AG04449 (cell line): ENCODE data around the gene DRG2.

Experiments
- CTCF ChIA-PET: fragments of 350-600 bp; formaldehyde crosslinking; extraction: SDS; loops from one replicate; lab custom pipeline; 2021; ENCODE audit warnings: antibody characterized with exemption; lab: Yijun Ruan, JAX
- POLR2A ChIA-PET: fragments of 400-600, 350-600 bp; formaldehyde crosslinking; extraction: SDS; loops from one replicate; lab custom pipeline; 2020; ENCODE audit warnings: antibody characterized with exemption, inconsistent platforms; lab: Yijun Ruan, JAX
- DNase-seq: peaks from one replicate; pipeline ENCODE4 v3.0.0-alpha.2; 2010; ENCODE audit warnings: low read depth, low spot score
- H3K4me3 ChIP-seq: 2 replicates; pipeline ENCODE4 v1.5.1; 2011; ENCODE audit warnings: low read depth, mild to moderate bottlenecking, control low read depth, low read length
- TF ChIP-seq, protein P1 (sequence below): IDR thresholded peaks from one replicate; pipeline ENCODE4 v1.5.1; 2011; ENCODE audit warnings: mild to moderate bottlenecking, moderate library complexity, low read length, control low read depth, inconsistent platforms; ENCODE audit not compliant: insufficient read depth; ENCODE audit errors: missing control alignments

Gene DRG2

DNA sequence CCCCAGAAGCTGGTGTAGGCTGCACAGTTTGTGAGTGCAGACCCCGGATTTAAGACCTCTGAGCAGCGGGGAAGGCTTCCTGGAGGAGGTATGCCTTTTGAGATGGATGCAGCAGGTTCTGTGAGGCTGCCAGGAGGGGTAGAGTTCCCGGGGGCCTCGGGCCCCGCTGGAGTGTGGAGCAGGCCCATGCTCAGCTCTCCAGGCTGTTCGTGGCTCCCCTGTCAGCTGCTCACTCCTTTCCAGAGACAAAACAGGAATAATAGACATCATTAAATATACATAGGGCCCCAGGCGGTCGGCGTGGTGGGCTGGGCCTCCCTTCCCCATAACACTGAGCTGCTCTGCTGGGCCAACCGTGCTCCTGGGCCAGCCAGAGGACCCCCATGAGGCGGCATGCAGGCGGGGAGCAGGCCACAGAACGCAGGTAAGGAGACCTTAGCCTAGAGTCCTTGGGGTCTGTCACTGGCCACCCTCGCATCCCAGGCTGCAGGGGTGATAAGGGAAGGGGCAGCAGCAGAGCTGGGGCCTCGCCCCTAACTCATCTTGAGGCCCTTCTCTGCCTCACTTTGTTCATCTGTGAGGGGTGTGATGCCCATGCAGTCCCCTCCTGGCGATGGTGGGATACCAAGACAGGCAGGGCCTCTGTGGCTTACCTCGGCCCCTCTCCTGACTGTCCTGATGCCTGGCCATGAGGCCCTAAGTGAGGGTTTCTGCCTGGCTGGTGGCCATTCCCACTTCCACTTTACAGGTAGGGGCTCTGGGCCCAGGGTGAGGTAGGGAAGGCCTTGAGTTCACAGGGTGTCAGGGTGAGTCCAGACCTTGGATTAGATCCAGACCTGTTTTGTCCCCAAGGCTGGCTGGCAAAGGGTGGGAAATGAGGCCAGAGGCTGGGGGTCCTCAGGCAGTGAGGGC is 20.9 kb downstream of the DRG2 start, which contains the start of gene MYO15A:
MYO15A (plus strand) TSS at position 356 of the 912 bp plus-strand sequence. CDS start 10,045 bp downstream, outside the sequence.
- POLR2A ChIA-PET, result no interaction called here
- DNase-seq, result no peak
- CTCF ChIA-PET, result interaction anchor here (1.7 kb wide), 1 partner anchor 34 kb away, joined by 9 read pairs; no protein-coding TSS in a partner anchor
- no peak within 1 kb of the TSS for H3K4me3 ChIP-seq
- TF ChIP-seq, protein P1, sequence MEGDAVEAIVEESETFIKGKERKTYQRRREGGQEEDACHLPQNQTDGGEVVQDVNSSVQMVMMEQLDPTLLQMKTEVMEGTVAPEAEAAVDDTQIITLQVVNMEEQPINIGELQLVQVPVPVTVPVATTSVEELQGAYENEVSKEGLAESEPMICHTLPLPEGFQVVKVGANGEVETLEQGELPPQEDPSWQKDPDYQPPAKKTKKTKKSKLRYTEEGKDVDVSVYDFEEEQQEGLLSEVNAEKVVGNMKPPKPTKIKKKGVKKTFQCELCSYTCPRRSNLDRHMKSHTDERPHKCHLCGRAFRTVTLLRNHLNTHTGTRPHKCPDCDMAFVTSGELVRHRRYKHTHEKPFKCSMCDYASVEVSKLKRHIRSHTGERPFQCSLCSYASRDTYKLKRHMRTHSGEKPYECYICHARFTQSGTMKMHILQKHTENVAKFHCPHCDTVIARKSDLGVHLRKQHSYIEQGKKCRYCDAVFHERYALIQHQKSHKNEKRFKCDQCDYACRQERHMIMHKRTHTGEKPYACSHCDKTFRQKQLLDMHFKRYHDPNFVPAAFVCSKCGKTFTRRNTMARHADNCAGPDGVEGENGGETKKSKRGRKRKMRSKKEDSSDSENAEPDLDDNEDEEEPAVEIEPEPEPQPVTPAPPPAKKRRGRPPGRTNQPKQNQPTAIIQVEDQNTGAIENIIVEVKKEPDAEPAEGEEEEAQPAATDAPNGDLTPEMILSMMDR, result no peak

DNA sequence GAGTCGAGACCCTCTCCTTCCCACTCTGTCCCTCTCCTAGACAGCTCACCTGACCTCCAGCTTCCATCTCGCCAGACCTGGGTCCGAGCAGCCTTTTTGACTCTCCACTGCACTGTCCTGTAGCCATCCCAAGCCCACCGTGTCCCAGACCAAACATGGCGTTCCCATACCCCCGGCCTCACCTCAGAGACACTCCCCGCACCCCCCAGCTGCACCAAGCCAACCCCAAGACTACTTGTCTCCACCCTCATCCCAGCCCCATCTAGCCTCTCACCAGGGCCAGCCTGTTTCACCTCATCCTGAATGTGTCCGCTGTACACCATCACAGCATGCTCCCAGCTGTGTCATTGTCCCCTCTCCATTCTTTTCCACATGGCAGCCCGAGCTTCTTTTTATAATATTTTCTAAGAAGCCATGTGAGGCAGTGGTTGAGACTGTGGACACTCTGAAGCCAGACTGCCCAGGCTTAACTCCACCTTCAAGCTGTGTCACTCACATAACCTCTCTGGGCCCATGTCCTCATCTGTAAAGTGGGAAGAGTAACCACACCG is 22.3 kb downstream of the DRG2 start:
- H3K4me3 ChIP-seq, result no peak overlapping the region
- TF ChIP-seq, protein P1, result no peak
- ChIA-PET CTCF (interaction anchor here (0.7 to 1.7 kb wide), 4 partner anchors 10 to 33 kb away, joined by 3 to 9 read pairs (median 4); no protein-coding TSS in a partner anchor), POLR2A (no interaction called here)
- DNase-seq, result no peak

DNA sequence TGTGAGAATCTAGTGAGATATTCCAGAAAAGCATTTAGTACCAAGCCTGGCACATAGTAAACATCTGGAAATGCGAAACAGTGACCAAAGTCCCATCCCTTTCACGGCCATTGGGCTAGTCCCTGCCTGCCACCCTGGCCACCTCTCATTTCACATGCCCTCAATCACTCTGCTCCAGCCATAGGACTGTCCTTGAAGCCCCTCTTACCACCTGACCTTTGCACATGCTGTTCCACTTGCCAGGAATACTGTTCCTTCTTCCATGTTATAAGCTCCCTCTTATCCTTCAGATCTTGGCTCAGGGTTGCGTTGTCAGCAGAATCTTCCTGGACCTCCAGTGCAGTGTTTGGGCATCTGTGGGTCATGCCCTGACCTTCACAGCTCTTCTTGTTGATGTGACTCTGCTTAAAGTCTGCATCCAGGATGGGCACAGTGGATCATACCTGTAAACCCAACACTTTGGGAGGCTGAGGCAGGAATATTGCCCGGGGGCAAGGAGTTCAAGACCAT is 22.9 kb downstream of the DRG2 start:
- CTCF ChIA-PET, result interaction anchor here (1.3 to 1.7 kb wide), 2 partner anchors 30 to 32 kb away, joined by 6 to 9 read pairs; no protein-coding TSS in a partner anchor
- DNase-seq, result no peak
- TF ChIP-seq, protein P1, result no peak
- POLR2A ChIA-PET, result no interaction called here
- no peak overlapping the region for H3K4me3 ChIP-seq

DNA sequence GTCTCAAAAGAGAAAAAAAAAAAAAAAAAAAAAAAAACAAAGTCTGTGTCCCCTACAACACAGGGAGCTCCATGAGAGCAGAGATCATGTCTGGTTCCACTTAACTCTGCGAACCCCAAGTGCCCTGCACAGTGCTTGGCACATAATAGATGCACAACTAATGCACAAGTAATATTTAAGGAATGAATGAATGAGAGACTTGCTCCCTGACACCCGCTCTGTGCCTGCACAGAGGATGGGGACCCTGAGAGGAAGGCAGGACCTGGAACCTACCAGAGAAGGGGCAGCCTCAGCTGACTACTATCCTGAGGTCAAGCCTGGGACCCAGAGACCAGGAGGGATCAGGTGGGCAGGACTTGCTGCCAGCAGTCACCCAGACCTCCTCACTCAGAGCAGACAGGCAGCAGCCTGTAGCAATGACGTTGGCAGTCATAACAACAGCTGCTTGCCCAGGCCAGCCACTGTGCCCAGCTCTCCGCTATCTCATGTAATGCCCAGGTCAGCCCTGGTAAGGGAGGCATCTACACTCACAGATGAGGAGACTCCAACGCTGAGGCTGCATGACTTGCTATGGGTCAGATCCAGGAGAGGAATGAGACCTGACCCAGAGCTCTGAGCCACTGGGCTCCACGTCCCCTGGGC is 23.7 kb downstream of the DRG2 start:
- DNase-seq, result no peak
- no peak overlapping the region for H3K4me3 ChIP-seq
- TF ChIP-seq, protein P1, result no peak
- CTCF ChIA-PET, result interaction anchor here (1.3 kb wide), 1 partner anchor 29 kb away, joined by 6 read pairs; no protein-coding TSS in a partner anchor
- POLR2A ChIA-PET, result no interaction called here

DNA sequence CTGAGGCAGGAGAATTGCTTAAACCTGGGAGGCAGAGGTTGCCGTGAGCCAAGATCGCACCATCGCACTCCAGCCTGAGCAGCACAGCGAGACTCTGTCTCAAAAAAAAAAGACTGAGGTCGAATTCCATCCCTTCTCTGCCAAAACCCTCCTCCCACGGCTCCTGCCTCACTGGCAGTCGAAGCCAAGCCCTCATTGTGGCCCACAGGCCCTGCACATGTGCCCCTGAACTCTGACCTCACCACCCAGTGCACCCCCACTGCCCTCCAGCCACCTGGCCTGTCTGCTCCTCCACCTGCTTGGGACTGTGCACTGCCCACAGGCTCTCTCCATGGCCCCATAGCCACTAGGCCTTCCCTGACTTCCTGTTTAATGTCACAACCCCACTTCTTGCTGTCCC is 27.8 kb downstream of the DRG2 start:
- DNase-seq, result no peak
- ChIA-PET POLR2A (no interaction called here), CTCF (no interaction called here)
- TF ChIP-seq, protein P1, result no peak
- H3K4me3 ChIP-seq, result no peak overlapping the region

DNA sequence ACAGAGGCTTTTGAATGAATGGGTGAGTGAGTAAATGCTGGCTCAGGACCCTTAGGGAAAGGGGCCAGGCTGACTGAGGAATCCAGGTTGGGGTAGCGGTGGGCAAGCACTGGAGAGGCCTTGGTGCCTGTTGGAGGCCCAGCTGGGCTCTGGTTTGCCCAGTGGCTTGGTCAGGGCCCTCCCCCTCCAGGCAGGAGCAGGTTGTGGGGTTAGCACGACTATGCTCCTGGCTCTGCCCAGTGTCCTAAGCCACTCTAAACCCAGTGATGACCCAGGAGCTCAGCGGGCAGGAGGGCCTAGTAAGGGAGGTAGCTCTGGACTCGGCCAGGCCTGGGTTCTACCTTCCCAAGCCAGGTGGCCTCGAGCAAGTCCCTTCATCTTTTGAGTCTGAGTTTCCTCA is 28.3 kb downstream of the DRG2 start:
- H3K4me3 ChIP-seq, result no peak overlapping the region
- ChIA-PET POLR2A (no interaction called here), CTCF (interaction anchor here (0.6 kb wide), 1 partner anchor 59 kb away, joined by 3 read pairs; no protein-coding TSS in a partner anchor)
- DNase-seq, result no peak
- TF ChIP-seq, protein P1, result no peak
